ENCODE results near the gene IGFBP7.

IGFBP7 gene

DNA sequence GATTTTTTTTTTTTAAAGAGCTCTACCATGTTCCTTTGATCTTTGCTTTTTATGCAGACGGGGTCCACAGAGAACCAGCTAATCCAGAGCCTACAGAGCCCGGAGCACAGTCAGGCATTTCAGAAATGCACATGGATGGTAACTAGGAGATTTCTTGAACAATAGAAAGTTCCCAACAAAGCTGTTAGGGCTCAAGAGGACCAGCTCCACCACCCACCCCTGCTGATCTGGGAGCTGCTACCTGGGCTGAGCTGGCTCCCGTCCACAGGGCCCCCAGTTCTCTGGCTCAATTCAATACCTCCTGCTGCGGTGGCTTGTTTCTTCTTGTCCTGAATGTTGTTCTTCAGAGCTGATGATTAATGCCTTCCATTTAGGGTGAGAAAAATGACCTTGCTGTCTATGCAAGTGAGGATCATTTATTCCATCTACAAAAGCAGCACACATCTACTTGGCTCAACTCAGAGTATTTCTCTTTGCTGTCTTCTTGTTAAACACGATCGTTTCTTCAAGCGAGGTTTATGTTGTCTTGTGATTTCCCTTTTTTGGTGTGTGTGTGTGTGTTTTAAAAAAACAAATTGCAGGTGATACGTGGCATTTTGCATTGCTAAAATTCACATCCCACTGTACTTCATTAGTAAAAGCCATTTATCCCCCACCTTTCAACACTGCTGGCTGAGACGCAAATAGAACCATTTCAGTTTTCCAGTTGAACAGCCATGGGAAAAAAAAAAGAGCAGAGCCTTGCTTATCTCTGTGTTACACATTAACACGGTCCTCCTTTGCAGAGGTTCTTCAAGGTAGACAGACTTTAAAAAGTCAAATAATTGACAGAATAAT lies 31.3 kb downstream of the IGFBP7 start:
- Histone ChIP-seq H3F3A (ENCODE audit: control insufficient read depth, insufficient read depth) (no peaks in the 10 kb centered on the region), H3K27ac (ENCODE audit: low read depth, low read length) (no peak overlapping the region)

DNA sequence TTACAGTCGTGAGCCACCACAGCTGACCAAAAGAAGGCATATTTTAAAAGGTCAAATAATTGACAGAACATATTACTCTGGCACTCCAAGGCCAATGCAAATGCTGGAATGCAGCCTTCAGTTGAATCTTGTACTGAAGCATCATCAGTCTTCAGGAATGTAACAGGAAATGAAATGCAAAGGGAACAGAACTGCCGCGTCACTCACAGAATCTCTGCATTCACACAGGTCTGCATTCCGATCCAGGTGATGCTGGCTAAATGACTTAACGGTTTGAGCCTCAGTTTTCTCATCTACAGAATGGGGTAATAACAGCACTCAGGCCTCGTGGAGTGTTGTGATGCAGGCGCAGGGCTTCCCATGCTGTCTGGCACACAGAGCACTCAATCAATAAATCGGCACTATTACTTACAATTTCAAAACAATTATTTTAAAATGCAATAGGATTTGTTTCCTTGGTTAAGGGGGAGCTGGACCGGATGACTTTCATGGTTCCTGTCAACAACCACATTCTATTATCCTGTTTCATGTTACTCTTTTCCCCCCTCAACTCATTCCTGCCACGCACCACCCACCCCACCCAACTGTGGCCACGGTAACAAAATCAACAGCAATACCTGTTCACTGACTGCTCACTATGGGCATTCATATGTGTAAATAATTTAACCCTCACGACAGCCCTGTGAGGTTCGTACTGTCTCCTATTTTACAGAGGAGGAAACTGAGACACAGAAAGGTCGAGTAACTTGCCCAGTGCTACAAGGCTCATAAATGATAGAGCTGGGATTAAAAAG lies 32.4 kb downstream of the IGFBP7 start:
- H4K20me1 ChIP-seq (ENCODE audit: control insufficient read depth, insufficient read depth, low read depth, low read length) = no peaks in the 10 kb centered on the region
- H3K9me3 ChIP-seq (ENCODE audit: control insufficient read depth, insufficient read depth, low read length) = no peaks in the 10 kb centered on the region
- no peaks in the 10 kb centered on the region for H3K4me1 ChIP-seq (ENCODE audit: control insufficient read depth, low read length)
- no peaks in the 10 kb centered on the region for H3K36me3 ChIP-seq (ENCODE audit: control insufficient read depth, low read length)
- no peak overlapping the region for H3K4me3 ChIP-seq (ENCODE audit: low read length)
- H3F3A ChIP-seq (ENCODE audit: control insufficient read depth, insufficient read depth) = no peaks in the 10 kb centered on the region
- H3K27ac ChIP-seq (ENCODE audit: low read depth, low read length) = no peak overlapping the region
- H3K79me2 ChIP-seq (ENCODE audit: control insufficient read depth, low read length) = no peaks in the 10 kb centered on the region
- H3K27me3 ChIP-seq (ENCODE audit: control insufficient read depth, low read length) = no peaks in the 10 kb centered on the region
- no peak overlapping the region for H3K4me2 ChIP-seq (ENCODE audit: low read length)
- no peaks in the 10 kb centered on the region for H3K9me2 ChIP-seq (replicated peaks; ENCODE audit: control insufficient read depth, low read length)
- TF ChIP-seq EZH2phosphoT487 (IDR thresholded peaks at IDR 0.05; ENCODE audit: borderline replicate concordance, low read length) = no peak
- TF ChIP-seq, protein P1, sequence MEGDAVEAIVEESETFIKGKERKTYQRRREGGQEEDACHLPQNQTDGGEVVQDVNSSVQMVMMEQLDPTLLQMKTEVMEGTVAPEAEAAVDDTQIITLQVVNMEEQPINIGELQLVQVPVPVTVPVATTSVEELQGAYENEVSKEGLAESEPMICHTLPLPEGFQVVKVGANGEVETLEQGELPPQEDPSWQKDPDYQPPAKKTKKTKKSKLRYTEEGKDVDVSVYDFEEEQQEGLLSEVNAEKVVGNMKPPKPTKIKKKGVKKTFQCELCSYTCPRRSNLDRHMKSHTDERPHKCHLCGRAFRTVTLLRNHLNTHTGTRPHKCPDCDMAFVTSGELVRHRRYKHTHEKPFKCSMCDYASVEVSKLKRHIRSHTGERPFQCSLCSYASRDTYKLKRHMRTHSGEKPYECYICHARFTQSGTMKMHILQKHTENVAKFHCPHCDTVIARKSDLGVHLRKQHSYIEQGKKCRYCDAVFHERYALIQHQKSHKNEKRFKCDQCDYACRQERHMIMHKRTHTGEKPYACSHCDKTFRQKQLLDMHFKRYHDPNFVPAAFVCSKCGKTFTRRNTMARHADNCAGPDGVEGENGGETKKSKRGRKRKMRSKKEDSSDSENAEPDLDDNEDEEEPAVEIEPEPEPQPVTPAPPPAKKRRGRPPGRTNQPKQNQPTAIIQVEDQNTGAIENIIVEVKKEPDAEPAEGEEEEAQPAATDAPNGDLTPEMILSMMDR (IDR thresholded peaks at IDR 0.05; ENCODE audit: low read depth, low read length, poor library complexity, severe bottlenecking) = no peak

More for the DNA sequence above, 31.3 kb downstream of the IGFBP7 start:
- no peaks in the 10 kb centered on the region for H3K79me2 ChIP-seq (ENCODE audit: control insufficient read depth, low read length)
- no peak for TF ChIP-seq EZH2phosphoT487 (IDR thresholded peaks at IDR 0.05; ENCODE audit: borderline replicate concordance, low read length)
- TF ChIP-seq, protein P1 (IDR thresholded peaks at IDR 0.05; ENCODE audit: low read depth, low read length, poor library complexity, severe bottlenecking) = no peak
- no peaks in the 10 kb centered on the region for H3K4me1 ChIP-seq (ENCODE audit: control insufficient read depth, low read length)
- H3K36me3 ChIP-seq (ENCODE audit: control insufficient read depth, low read length) = no peaks in the 10 kb centered on the region
- H3K9me3 ChIP-seq (ENCODE audit: control insufficient read depth, insufficient read depth, low read length) = no peaks in the 10 kb centered on the region
- H3K27me3 ChIP-seq (ENCODE audit: control insufficient read depth, low read length) = no peaks in the 10 kb centered on the region
- no peaks in the 10 kb centered on the region for H3K9me2 ChIP-seq (replicated peaks; ENCODE audit: control insufficient read depth, low read length)
- no peak overlapping the region for H3K4me3 ChIP-seq (ENCODE audit: low read length)
- no peak overlapping the region for H3K4me2 ChIP-seq (ENCODE audit: low read length)
- H4K20me1 ChIP-seq (ENCODE audit: control insufficient read depth, insufficient read depth, low read depth, low read length) = no peaks in the 10 kb centered on the region

DNA sequence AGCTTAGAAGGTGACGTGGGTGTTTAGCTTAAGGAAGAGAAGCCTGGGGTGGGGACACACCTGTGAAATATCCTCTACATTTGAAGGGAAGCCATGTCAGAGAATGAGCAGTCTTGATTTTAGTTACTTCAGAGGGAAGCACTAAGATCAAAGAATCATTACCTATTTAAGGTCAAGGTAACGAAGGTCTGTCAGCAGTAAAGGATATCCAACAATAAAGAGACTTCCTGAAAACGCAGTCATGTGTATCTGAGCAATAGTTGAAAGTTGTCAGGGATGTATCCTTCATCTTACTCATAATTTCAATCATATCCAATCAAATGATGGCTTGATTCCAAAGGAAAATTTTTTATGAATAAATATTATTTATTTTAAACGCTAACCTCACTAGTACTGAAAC lies 33.5 kb downstream of the IGFBP7 start:
- Histone ChIP-seq H3K9me2 (replicated peaks; ENCODE audit: control insufficient read depth, low read length) (no peaks in the 10 kb centered on the region), H4K20me1 (ENCODE audit: control insufficient read depth, insufficient read depth, low read depth, low read length) (no peaks in the 10 kb centered on the region), H3K4me2 (ENCODE audit: low read length) (no peak overlapping the region), H3K27ac (ENCODE audit: low read depth, low read length) (no peak overlapping the region), H3K79me2 (ENCODE audit: control insufficient read depth, low read length) (no peaks in the 10 kb centered on the region), H3K9me3 (ENCODE audit: control insufficient read depth, insufficient read depth, low read length) (no peaks in the 10 kb centered on the region), H3F3A (ENCODE audit: control insufficient read depth, insufficient read depth) (no peaks in the 10 kb centered on the region), H3K4me3 (ENCODE audit: low read length) (no peak overlapping the region), H3K4me1 (ENCODE audit: control insufficient read depth, low read length) (no peaks in the 10 kb centered on the region), H3K27me3 (ENCODE audit: control insufficient read depth, low read length) (no peaks in the 10 kb centered on the region), H3K36me3 (ENCODE audit: control insufficient read depth, low read length) (no peaks in the 10 kb centered on the region)
- TF ChIP-seq EZH2phosphoT487 (IDR thresholded peaks at IDR 0.05; ENCODE audit: borderline replicate concordance, low read length) = no peak
- TF ChIP-seq, protein P1 (IDR thresholded peaks at IDR 0.05; ENCODE audit: low read depth, low read length, poor library complexity, severe bottlenecking) = no peak

All from DOHH2 (cell line).